Astrocyte (in vitro differentiated cells and primary cell): ENCODE data around the gene ALDH1L1.

Experiments used
- EZH2 ChIP-seq: IDR thresholded peaks from 2 replicates; pipeline ENCODE4 v1.6.1; 2012; ENCODE audit warnings: mild to moderate bottlenecking, low read length, inconsistent platforms; ENCODE audit not compliant: insufficient read depth
- TF ChIP-seq, protein P1 (sequence below): IDR thresholded peaks from 2 replicates; pipeline ENCODE4 v1.5.1; 2011; ENCODE audit warnings: low read depth, mild to moderate bottlenecking, inconsistent platforms, low read length, moderate library complexity; ENCODE audit not compliant: insufficient read depth

DNA sequence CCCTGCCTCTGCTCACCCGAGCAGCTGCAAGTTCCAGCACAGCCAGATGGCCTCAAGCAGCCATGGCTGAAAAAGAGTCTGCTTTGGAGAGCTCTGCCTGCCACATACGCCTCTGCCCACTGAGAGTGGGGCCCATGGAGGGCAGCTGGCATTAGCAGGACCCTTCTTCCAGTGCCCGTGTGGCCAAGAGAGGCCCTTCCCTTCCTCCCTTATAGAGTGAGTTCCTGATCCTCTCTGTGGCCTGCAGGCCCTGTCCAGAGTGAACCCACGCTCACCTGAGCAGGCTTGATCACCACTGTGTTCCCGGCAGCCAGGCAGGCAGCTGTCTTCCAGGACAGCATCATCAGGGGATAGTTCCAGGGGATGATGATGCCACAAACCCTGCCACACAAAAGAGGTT lies 55.0 kb downstream of the ALDH1L1 start:
- no peak for TF ChIP-seq EZH2
- TF ChIP-seq, protein P1, sequence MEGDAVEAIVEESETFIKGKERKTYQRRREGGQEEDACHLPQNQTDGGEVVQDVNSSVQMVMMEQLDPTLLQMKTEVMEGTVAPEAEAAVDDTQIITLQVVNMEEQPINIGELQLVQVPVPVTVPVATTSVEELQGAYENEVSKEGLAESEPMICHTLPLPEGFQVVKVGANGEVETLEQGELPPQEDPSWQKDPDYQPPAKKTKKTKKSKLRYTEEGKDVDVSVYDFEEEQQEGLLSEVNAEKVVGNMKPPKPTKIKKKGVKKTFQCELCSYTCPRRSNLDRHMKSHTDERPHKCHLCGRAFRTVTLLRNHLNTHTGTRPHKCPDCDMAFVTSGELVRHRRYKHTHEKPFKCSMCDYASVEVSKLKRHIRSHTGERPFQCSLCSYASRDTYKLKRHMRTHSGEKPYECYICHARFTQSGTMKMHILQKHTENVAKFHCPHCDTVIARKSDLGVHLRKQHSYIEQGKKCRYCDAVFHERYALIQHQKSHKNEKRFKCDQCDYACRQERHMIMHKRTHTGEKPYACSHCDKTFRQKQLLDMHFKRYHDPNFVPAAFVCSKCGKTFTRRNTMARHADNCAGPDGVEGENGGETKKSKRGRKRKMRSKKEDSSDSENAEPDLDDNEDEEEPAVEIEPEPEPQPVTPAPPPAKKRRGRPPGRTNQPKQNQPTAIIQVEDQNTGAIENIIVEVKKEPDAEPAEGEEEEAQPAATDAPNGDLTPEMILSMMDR = no peak
